NOMO-1 treated with dmso at 0.1 percent for 144 hours (cell line): ENCODE results near the gene BBS1.
"Not testable (repeated sequence)": the region's sequence is repeated elsewhere in the genome, so short reads cannot be mapped to it uniquely, and the experiment has no call there.

Experiments
- DNase-seq: peaks from one replicate; lab custom pipeline; 2025; ENCODE audit not compliant: unreplicated experiment; lab: John Stamatoyannopoulos, UW

BBS1 gene

DNA sequence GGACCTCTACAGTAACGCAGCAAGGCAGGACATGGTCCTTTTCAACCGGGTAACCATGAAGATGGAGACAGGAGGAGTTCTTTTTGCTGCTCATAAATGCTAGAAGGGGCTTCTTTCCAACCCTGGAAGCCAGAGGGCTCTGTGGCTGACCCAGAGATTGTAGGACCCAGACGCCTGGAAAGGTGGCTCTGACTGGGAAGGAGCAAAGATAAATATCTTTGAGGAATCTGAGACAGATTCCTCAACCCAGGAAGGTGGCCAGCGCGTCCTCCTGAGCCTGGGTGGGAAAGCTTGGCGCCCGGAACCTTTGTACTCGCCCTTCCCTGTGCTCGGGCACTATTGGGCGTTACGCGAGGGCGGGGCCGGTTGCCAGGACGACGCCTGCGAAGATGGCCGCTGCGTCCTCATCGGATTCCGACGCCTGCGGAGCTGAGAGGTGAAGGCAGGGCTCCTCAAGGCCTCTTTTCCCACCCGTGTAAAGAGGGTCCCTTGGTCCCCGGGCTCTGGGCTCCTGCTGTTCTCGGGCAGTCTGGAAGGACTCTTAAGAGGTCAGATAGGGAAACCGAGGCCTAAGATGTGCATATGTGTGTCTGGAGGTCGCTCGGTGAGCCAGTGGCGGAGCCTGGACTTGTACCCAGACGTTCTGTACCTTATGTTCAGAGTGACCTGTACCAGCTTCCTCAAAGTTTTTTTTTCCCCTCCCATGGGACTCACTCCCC is at the start of gene BBS1:
BBS1 (plus strand) TSS at position 365 of the 719 bp plus-strand sequence; CDS start at position 390, 25 bp downstream.
- DNase-seq: peak; percentile 34

GRCh38 chr11:66462010-66462409 is 48.4 kb upstream of the BBS1 start:
- DNase-seq: no peak

DNA sequence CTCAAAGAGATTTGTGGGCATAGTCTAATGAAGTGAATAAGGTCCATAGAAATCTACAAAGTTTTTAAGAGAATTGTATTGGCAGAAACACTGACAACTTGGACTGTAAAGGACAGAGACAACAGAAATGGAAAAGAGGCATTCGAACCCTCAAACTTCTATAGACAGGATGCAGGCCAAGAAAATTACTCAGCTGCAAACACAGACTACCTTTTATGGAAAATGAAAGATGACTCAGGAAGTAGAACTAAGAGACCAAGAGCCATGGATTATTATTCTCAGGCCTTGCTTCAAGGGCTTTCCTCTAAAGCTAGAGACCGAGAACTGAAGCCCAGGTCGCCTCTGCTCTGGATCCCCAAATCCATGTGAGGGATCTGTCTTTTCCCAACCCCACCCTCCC is 47.5 kb upstream of the BBS1 start:
- DNase-seq: no peak

GRCh38 chr11:66464116-66464515 is 46.3 kb upstream of the BBS1 start:
- not testable (repeated sequence) for DNase-seq

DNA sequence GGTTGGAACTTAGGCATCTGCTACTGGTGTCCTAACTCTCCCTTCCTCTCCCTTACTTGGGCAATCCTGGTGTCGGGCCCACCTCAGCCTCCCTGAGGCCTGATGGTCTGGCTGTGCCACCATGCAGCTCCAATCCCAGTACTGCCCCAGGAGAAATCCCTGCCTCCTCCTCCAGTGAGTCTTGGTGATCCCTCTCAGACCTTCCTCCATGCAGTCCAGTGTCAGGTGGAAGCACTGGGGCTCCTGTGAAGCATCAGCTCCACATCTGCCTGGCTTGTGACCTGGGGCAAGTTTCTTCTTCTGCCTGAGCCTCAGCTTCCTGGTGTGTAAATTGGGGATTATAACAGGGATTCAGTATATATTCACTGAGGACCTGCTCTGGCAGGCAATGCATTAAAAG is 45.5 kb upstream of the BBS1 start:
- DNase-seq: no peak

DNA sequence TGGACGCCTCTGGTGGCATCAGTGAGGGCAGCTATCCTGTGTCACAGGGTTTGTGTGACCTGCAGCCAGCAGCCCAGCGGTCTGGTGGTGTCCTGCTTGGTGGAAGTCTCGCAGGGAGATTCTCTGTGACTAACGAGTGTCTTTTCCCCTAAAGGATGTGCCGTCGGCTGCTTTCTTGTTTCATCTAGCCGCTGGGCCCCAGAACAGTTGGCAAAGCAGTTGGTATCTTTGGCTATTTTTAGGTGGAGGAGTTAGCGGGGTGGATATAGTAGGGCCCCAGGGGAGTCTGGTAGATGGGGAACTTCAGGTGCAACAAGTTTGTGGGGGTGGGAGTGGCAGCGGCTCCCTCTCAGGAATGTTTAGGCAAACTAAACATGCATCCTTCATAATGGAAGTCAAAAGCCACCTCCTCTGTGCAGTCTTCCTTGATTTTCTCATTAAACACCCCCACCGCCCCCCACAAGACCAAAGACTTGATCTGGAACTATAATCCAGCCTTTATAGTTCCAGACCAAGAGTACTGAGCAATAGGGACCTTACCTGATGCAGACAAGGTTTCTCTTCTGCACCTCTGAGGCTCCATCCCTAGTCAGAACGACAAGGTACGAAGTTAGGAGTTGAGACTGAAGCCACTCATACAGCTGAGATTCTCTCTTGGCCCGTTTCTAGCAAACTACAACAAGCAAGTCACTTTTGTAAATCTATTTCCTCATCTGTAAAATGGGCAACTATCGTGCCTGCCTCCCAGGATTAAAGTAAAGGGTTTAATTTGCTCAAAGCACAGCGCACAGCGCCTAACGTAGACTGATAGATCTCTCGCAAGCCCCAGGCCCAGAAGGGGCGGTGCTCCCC is 44.8 kb upstream of the BBS1 start:
- DNase-seq: peak; percentile 34

DNA sequence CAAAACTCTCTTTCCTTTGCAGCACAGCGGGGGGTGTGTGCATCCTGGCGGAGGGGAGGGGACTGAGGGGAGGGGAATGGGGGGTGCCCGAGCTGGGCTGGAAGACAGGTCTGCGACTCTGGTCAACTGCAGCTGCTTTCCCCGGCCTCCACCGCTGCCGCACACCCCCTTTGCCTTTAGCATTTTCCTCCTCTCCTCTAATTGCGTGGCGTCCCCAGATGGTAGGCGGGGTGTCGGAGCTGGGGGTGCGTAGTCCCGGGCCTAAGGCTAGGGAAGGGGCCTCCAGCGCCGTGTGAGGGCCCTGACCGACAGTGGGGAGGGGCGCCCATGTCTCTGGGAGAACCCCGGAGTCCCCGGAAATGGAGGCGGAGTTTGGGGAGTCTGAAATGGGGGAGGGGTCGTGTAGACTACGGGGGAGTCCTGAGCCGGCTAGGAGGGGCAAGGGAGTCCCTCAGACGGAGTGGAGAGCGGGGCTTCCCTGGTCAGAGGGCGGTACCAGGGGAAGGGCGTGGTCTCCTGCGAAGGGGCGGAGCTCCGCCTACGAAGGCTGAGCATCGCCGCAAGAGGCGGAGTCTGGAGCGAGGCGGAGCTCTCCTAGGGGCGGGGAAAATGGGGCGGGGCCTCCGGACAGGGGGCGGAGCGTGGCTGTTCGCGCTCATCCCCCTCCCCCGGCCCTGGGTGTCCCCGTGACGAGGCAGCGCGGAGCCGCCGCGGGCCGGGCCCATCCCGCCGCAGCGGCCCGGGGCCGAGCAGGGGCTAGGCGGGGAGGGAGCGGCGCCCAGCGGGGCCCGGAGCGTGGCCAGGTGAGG is 44.0 kb upstream of the BBS1 start, which contains the start of gene PELI3:
PELI3 (plus strand) TSS at position 681 of the 809 bp plus-strand sequence. CDS start 1,224 bp downstream, outside the sequence.
- peak; percentile 70 for DNase-seq

- no peak for DNase-seq
Observed at GRCh38 chr11:66467034-66467659, 43.3 kb upstream of the BBS1 start.

DNA sequence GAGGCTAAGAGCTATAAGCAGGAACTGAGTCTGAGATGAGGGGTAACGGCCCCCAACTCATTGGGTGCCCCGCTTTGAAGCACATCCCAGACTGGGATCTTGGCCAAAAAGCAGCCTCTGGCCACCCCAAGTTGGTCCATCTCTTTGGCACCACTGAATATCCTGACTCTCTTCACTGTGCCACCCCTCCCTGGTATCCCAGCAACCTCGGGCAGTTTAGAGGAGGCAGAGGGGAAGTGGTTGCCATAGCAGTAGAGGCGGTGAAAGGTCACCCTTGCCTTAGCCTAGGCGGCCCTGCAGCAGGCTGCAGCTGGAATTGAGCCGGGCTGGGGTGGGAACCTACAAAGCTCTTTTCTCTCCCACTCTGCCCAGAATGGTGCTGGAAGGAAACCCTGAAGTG is 42.7 kb upstream of the BBS1 start:
- DNase-seq: peak; percentile 50

DNA sequence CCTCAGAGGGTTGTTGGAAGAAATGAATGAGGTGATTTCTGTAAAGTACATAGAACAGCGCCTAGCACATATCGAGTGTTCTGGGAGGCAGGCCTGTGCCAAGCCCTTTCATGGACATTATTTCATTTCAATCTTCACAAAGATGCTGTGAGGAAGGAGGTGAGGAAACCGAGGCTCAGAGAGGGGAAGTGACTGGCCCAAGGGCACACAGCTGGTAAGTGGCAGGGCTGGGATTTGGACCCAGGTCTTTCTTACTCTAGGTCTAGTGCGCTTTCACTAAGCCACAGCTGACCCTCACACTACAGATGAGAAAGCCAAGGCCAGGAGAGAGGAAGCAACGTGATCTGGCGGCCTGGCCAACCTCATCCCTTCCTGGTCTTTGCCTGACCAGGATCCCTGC is 41.7 kb upstream of the BBS1 start:
- no peak for DNase-seq

DNA sequence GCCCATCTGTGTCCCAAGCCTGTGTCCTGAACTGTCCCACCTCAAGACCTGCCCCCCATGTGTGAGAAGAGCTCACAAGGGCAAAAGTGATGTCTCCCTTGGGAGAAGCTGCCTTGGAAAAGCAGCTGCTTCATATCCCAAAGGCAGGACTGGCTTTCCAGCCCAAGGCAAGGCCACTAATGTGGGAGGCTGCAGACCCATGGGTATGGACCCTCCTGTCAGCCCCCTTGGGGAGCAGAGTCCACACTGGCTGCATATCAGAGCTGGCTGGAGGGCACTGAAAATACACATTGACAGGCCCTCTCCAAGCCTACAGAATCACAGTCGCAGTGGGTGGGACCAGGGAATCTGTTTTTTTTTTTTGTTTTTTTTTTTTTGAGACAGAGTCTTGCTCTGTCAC is 41.0 kb upstream of the BBS1 start:
- no peak for DNase-seq

DNA sequence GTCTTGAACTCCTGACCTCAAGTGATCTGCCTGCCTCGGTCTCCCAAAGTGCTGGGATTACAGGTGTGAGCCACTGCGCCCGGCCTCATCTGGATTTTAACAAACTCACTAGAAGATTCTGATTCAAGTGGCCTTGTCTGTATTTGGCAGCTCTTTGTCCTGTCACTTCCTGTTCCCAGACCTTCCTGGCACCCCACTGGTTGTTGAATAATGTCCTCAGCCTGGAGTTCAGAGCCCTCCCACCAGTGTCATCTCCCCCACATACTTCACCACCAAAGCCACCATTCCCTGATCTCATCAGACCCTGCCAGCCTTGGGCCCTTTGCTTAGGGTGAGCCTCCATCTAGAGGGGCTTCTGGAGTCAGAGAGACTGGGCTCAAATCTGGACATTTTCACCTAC is 40.4 kb upstream of the BBS1 start:
- no peak for DNase-seq

- DNase-seq: no peak
Observed at GRCh38 chr11:66471142-66471541, 39.3 kb upstream of the BBS1 start.

DNA sequence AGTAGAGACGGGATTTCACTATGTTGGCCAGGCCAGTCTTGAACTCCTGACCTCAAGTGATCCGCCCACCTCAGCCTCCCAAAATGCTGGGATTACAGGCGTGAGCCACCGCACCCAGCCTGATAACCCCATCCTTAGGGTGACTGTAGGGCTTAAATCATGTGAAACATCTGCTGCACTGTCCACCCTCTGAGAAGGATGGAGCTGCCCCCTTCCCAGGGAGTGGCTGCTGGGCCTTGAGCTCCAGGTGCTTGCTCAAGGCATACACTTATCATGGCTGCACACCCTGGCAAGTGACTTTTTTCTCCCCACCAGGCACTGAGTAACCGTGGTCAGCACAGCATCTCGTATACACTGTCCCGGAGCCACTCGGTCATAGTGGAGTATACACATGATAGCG is 38.4 kb upstream of the BBS1 start:
- DNase-seq: no peak

- no peak for DNase-seq
Observed at GRCh38 chr11:66473167-66473566, 37.3 kb upstream of the BBS1 start.

DNA sequence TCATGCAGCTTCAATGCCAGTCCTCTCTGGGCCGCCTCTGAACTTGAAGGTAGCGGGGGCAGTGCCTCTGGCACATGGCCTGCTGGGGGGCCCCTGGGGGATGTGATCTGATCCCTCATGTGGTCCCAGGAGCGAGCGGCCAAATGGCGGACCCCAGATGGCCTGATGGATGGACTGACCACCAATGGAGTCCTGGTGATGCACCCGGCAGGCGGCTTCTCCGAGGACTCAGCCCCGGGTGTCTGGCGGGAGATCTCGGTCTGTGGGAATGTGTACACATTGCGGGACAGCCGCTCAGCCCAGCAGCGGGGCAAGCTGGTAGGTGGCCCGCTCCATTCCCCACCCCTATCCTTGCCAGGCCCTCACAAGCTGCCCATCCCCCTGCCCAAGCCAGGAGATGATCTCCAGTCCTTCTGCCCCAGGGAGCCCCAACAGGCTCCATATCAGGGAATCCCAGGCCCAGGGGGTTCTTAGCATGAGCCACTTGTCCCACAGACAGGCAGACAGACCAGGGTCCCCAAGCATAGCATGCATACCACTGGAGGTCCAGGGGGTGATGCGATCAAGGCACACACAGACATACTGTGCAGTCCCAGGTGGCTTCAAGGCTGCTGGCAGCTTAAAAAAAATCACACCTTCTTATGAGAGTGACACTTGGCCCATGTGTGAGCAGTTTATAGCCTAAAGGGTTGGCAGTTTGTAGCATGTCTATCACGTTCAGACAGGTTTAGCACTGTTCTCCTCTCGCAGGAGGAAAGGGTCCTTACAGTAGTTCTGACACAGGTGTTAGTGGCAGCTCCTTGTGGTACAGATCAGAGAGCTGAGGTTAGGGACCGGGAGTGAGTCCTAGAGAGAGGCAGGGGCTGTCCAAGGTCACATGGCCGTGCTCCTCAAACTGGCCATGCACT is 36.6 kb upstream of the BBS1 start:
- no peak for DNase-seq

DNA sequence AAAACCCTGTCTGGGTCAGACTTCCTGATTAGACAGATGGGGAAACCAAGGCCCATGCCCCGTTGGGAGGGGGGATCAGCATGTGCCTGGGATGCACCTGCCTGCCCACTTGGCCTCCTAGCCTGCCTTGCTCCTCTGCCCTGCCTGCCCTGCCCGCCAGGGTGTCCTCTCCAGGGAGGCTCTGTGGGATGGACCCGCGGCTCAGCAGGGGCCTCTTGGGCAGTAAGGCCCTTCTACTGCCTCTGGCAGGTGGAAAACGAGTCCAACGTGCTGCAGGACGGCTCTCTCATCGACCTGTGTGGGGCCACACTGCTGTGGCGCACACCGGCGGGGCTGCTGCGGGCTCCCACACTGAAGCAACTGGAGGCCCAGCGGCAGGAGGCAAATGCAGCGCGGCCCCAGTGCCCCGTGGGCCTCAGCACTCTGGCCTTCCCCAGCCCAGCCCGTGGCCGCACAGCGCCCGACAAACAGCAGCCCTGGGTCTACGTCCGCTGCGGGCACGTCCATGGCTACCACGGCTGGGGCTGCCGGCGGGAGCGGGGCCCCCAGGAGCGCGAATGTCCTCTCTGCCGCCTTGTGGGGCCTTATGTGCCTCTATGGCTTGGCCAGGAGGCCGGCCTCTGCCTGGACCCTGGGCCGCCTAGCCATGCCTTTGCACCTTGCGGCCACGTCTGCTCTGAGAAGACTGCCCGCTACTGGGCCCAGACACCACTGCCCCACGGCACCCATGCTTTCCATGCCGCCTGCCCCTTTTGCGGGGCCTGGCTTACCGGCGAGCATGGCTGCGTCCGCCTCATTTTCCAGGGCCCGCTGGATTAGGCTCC is 34.9 kb upstream of the BBS1 start:
- DNase-seq: no peak

GRCh38 chr11:66476173-66476840 is 34.1 kb upstream of the BBS1 start:
- no peak for DNase-seq
